HepG2 (cell line): ENCODE results near the gene SHTN1. TPM values are rescaled to one million over a fixed set of nuclear protein-coding genes. Genes with fewer than 3 reads are reported as not detected.

ENCODE experiments used
- ATAC-seq: fragments of 200-7000 bp; cut with Tn5 transposase; 3 replicates; pipeline ENCODE4 v1.9.1; 2020; ENCODE audit warnings: mild to moderate bottlenecking, moderate library complexity
- BruUV-seq: library from RNA; stranded (reverse); fragments of 400-500 nt; replicated peaks from 2 replicates; lab custom pipeline; 2021; lab: Mats Ljungman, UMichigan
- CTCF ChIA-PET: fragments of 300-600 bp; formaldehyde crosslinking; extraction: SDS; loops from one replicate; lab custom pipeline; 2021; ENCODE audit warnings: low total read pairs, inconsistent platforms, low intra/inter-chr PET ratio; lab: Yijun Ruan, JAX
- POLR2A ChIA-PET: fragments of 350-600 bp; sonication (Branson Sonifier 250); formaldehyde crosslinking; loops from one replicate; lab custom pipeline; 2020; ENCODE audit warnings: antibody characterized with exemption, inconsistent platforms; lab: Yijun Ruan, JAX
- DNase-seq: peaks from one replicate; pipeline ENCODE4 v3.0.0-alpha.2; 2015; ENCODE audit warnings: low spot score
- FAIRE-seq: peaks from 3 replicates; lab custom pipeline; 2011; peaks lifted over from hg19 to GRCh38; lab: Jason Lieb, UNC
- H2AFZ ChIP-seq: one replicate; pipeline ENCODE4 v1.6.1; 2011; ENCODE audit warnings: low read length, inconsistent platforms
- H3K27ac ChIP-seq: fragments of 300-600 bp; 3 replicates; pipeline ENCODE4 v1.8.0; 2011; ENCODE audit warnings: mixed run types, mild to moderate bottlenecking, mixed read lengths, low read length, inconsistent platforms; ENCODE audit not compliant: insufficient read depth; ENCODE audit errors: extremely low read length
- H3K27me3 ChIP-seq, 2 experiments: fragments of 200-600 bp in 1 of 2; 2 replicates in 1 of 2; 3 replicates in 1 of 2; pipeline versions ENCODE4 v1.6.0 to v1.8.0; 2011; ENCODE audit warnings: low read length in 2 of 2, mild to moderate bottlenecking in 2 of 2, moderate library complexity in 2 of 2, inconsistent platforms in 1 of 2; ENCODE audit not compliant: insufficient read depth in 2 of 2, control insufficient read depth in 1 of 2
- H3K36me3 ChIP-seq, 2 experiments: fragments of 200-600 bp in 1 of 2; replicated peaks in 1 of 2; 2 replicates in 1 of 2; 3 replicates in 1 of 2; pipeline versions ENCODE4 v1.5.1 to v1.8.0; 2011; ENCODE audit warnings: low read length in 2 of 2, inconsistent platforms in 1 of 2; ENCODE audit not compliant: insufficient read depth in 2 of 2, control insufficient read depth in 1 of 2
- H3K4me1 ChIP-seq: 2 replicates; pipeline ENCODE4 v1.5.1; 2012; ENCODE audit warnings: low read length, inconsistent platforms; ENCODE audit not compliant: insufficient read depth
- H3K4me2 ChIP-seq: 2 replicates; pipeline ENCODE4 v1.6.0; 2011; ENCODE audit warnings: low read depth, low read length, inconsistent platforms
- H3K4me3 ChIP-seq, 3 experiments: fragments of 200-600 bp in 1 of 3; sonication (generic), shearing (Covaris generic) in 1 of 3; replicated peaks in 1 of 3; 2 replicates each; pipeline ENCODE4 v1.5.1; 2011 to 2016; ENCODE audit warnings: low read length in 3 of 3, inconsistent platforms in 2 of 3, low read depth in 2 of 3, mild to moderate bottlenecking in 2 of 3, control low read depth in 1 of 3, mixed read lengths in 1 of 3; ENCODE audit not compliant: insufficient read depth in 1 of 3
- H3K79me2 ChIP-seq: one replicate; pipeline ENCODE4 v1.6.1; 2011; ENCODE audit warnings: low read length, inconsistent platforms; ENCODE audit not compliant: insufficient read depth
- H3K9ac ChIP-seq: 2 replicates; pipeline ENCODE4 v1.6.0; 2011; ENCODE audit warnings: mild to moderate bottlenecking, low read depth, low read length, inconsistent platforms; ENCODE audit not compliant: insufficient read depth
- H3K9me3 ChIP-seq: 2 replicates; pipeline ENCODE4 v1.5.1; 2012; ENCODE audit warnings: mild to moderate bottlenecking, low read length
- H4K20me1 ChIP-seq: 2 replicates; pipeline ENCODE4 v1.6.0; 2011; ENCODE audit warnings: inconsistent platforms, mild to moderate bottlenecking, low read length, moderate library complexity; ENCODE audit not compliant: insufficient read depth
- DBP ChIP-seq: sonication (generic); formaldehyde crosslinking; IDR thresholded peaks from 2 replicates; pipeline ENCODE4 v1.4.0; 2020; ENCODE audit warnings: missing genetic modification reagents; ENCODE audit errors: not compliant biosample characterization
- HIVEP1 ChIP-seq: sonication (generic); formaldehyde crosslinking; IDR thresholded peaks from 2 replicates; pipeline ENCODE4 v1.4.0; 2020; ENCODE audit warnings: mild to moderate bottlenecking, missing genetic modification reagents
- NR2F1 ChIP-seq, 2 experiments: fragments of 450-650 bp in 1 of 2; formaldehyde crosslinking in 1 of 2; IDR thresholded peaks; 2 replicates each; pipeline versions ENCODE4 v1.5.0 to v1.6.1; 2016 to 2020; ENCODE audit warnings: mild to moderate bottlenecking in 1 of 2, missing compliant biosample characterization in 1 of 2, missing genetic modification reagents in 1 of 2, moderate library complexity in 1 of 2
- SOX5 ChIP-seq: IDR thresholded peaks from 2 replicates; pipeline ENCODE4 v1.6.1; 2016; ENCODE audit warnings: borderline replicate concordance
- TARDBP ChIP-seq: sonication (generic); formaldehyde crosslinking; IDR thresholded peaks from 2 replicates; pipeline ENCODE4 v1.8.0; 2022; ENCODE audit warnings: mild to moderate bottlenecking, missing genetic modification reagents
- ZKSCAN1 ChIP-seq: fragments of 150-350 bp; IDR thresholded peaks from 2 replicates; pipeline ENCODE4 v1.6.1; 2014; ENCODE audit warnings: low read length
- ZNF7 ChIP-seq: IDR thresholded peaks from 2 replicates; pipeline ENCODE4 v1.6.1; 2016; ENCODE audit warnings: missing biosample characterization, missing genetic modification reagents
- ZSCAN9 ChIP-seq: IDR thresholded peaks from 2 replicates; pipeline ENCODE4 v1.6.1; 2016; ENCODE audit warnings: borderline replicate concordance
- ZZZ3 ChIP-seq: sonication (generic); formaldehyde crosslinking; IDR thresholded peaks from 2 replicates; pipeline ENCODE4 v1.4.0; 2020; ENCODE audit warnings: missing genetic modification reagents, mild to moderate bottlenecking, borderline replicate concordance
- WGBS: methylation state at CpG from one replicate; pipeline ENCODE4 v1.1.6; 2017; ENCODE audit warnings: low lambda C conversion rate; 5-methylcytosine and 5-hydroxymethylcytosine counted together
- in situ Hi-C: cut with HindIII; loops from 2 replicates; pipeline ENCODE4 v1.10.0; 2017; ENCODE audit warnings: low pct_unique_long_range_greater_than_20kb; ENCODE audit not compliant: extremely low pct_ligation_motif_present
- intact Hi-C: fragments of 100-400 bp; cut with micrococcal nuclease; formaldehyde crosslinking; loops from one replicate; pipeline ENCODE4 v1.10.0; 2022; ENCODE audit not compliant: unreplicated experiment
- polyA plus RNA-seq, 8 experiments: library from polyadenylated mRNA; depleted of rRNA in 3 of 8; stranded (reverse) in 7 of 8; unstranded in 1 of 8; fragments of >200 nt; fragmentation: Illumina TruSeq in 4 of 8; extraction: Trizol in 4 of 8; gene quantifications; 2 replicates each; pipeline versions ENCODE4 v1.2.1 to v1.2.3, GENCODE V29; 2011 to 2016; ENCODE audit warnings: low read depth in 4 of 8, missing spikeins in 1 of 8, mixed read lengths in 1 of 8; ENCODE audit not compliant: insufficient read depth in 1 of 8
- total RNA-seq, 5 experiments: library from RNA; depleted of rRNA; stranded (reverse); fragments of >200 nt; fragmentation: Illumina TruSeq; extraction: Trizol; gene quantifications; 2 replicates each; pipeline ENCODE4 v1.2.3, GENCODE V29; 2016; ENCODE audit warnings: low read depth in 1 of 5
- TF ChIP-seq, protein P1 (sequence below): sonication (generic); formaldehyde crosslinking; IDR thresholded peaks from 2 replicates; pipeline ENCODE4 v1.4.0; 2020; ENCODE audit warnings: missing genetic modification reagents
- TF ChIP-seq, protein P2 (sequence below): sonication (generic); formaldehyde crosslinking; IDR thresholded peaks from 2 replicates; pipeline ENCODE4 v1.4.0; 2020; ENCODE audit warnings: mild to moderate bottlenecking, missing genetic modification reagents

The SHTN1 gene
- total and polyA plus RNA-seq, 2 of the 13 experiments (the other 11 are each of a cell fraction or from before 2014, with no cell fraction given) = 11.3 to 15.6 TPM

DNA sequence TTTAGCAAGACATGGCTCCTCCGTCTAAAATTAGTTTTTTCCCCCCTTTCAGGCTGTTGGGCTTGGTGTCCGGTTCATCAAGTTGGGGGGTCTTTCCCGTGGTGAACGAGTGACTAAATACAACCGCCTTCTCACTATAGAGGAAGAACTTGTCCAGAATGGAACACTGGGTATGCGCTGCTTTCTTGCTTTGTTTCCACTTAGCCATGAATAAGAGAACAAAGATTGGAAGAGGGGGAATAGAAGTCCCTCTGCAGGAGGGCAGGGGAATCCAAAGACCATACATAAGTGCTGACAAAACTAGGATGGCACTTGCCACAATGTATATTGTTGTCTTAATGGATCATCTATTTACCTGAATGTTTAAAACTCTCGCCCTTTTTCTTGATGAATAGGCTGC lies 125.2 kb downstream of the SHTN1 start:
- no peaks in the 10 kb centered on the region for H3K27me3 ChIP-seq
- no peaks in the 10 kb centered on the region for H3K4me1 ChIP-seq
- H3K4me3 ChIP-seq = no peak overlapping the region
- POLR2A ChIA-PET = no interaction called here
- no peak for ATAC-seq
- H3K9ac ChIP-seq = no peak overlapping the region
- DNase-seq = no peak
- 64% methylated on average over 7 of the region's 7 CpGs for WGBS
- BruUV-seq = no TSS peak
- no peak for FAIRE-seq
- CTCF ChIA-PET = no interaction called here
- TF ChIP-seq SOX5 (no peak), HIVEP1 (CRISPR knock-in tag) (no peak), ZNF7 (0 out of 2 replicates have a peak, but pooled peaks have one; percentile 29)
- no peak overlapping the region for H2AFZ ChIP-seq
- intact Hi-C loops = no loop called here
- in situ Hi-C loops = no loop called here
- no peak overlapping the region for H3K4me2 ChIP-seq
- H3K79me2 ChIP-seq = no peaks in the 10 kb centered on the region
- H4K20me1 ChIP-seq = no peaks in the 10 kb centered on the region
- no peaks in the 10 kb centered on the region; a peak in 1 of 5 replicates for H3K36me3 ChIP-seq
- H3K27ac ChIP-seq = no peak overlapping the region
- H3K9me3 ChIP-seq = no peaks in the 10 kb centered on the region

DNA sequence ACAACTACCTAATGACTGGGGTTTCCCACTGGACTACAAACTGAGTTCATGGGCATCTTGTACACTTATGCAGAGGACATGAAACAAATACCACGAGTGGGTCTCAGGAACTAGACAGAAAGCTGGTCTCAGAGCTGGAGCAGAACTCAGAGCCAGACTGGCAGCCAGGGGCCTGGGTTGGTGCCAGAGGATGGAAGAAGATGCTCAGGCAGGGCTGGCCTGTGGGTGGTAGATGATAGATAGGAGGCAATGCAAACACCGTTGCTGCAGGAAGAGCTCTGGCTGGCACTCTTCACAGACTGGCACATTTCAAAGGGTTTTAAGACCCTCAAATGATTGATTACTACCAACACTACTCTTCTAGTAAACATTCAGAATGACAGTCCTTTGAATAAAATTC lies 126.9 kb downstream of the SHTN1 start:
- no peak overlapping the region for H3K9ac ChIP-seq
- peak; percentile 30 for ATAC-seq
- H3K9me3 ChIP-seq = no peaks in the 10 kb centered on the region
- intact Hi-C loops (no loop called here), in situ Hi-C loops (no loop called here)
- POLR2A ChIA-PET = no interaction called here
- no peaks in the 10 kb centered on the region; a peak in 1 of 5 replicates for H3K36me3 ChIP-seq
- TF ChIP-seq, protein P1, sequence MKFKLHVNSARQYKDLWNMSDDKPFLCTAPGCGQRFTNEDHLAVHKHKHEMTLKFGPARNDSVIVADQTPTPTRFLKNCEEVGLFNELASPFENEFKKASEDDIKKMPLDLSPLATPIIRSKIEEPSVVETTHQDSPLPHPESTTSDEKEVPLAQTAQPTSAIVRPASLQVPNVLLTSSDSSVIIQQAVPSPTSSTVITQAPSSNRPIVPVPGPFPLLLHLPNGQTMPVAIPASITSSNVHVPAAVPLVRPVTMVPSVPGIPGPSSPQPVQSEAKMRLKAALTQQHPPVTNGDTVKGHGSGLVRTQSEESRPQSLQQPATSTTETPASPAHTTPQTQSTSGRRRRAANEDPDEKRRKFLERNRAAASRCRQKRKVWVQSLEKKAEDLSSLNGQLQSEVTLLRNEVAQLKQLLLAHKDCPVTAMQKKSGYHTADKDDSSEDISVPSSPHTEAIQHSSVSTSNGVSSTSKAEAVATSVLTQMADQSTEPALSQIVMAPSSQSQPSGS (CRISPR knock-in tag) = no peak
- TF ChIP-seq TARDBP (CRISPR knock-in tag) (no peak), ZZZ3 (no peak), NR2F1 (CRISPR knock-in tag; IDR thresholded peaks at IDR 0.05) (no peak), ZKSCAN1 (no peak), ZSCAN9 (no peak), DBP (no peak)
- TF ChIP-seq, protein P2, sequence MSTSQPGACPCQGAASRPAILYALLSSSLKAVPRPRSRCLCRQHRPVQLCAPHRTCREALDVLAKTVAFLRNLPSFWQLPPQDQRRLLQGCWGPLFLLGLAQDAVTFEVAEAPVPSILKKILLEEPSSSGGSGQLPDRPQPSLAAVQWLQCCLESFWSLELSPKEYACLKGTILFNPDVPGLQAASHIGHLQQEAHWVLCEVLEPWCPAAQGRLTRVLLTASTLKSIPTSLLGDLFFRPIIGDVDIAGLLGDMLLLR = no peak
- H3K79me2 ChIP-seq = no peaks in the 10 kb centered on the region
- H3K27ac ChIP-seq = no peak overlapping the region
- H3K4me3 ChIP-seq = no peak overlapping the region
- no peak for DNase-seq
- no peaks in the 10 kb centered on the region for H3K27me3 ChIP-seq
- no peaks in the 10 kb centered on the region for H3K4me1 ChIP-seq
- CTCF ChIA-PET = no interaction called here
- 50% methylated on average over 2 of the region's 2 CpGs for WGBS
- no peak overlapping the region for H3K4me2 ChIP-seq
- no peak for FAIRE-seq
- no peaks in the 10 kb centered on the region for H4K20me1 ChIP-seq
- H2AFZ ChIP-seq = no peak overlapping the region
- BruUV-seq = TSS peak; percentile 23
